ENCODE data around the gene MAPT.

The MAPT gene

DNA sequence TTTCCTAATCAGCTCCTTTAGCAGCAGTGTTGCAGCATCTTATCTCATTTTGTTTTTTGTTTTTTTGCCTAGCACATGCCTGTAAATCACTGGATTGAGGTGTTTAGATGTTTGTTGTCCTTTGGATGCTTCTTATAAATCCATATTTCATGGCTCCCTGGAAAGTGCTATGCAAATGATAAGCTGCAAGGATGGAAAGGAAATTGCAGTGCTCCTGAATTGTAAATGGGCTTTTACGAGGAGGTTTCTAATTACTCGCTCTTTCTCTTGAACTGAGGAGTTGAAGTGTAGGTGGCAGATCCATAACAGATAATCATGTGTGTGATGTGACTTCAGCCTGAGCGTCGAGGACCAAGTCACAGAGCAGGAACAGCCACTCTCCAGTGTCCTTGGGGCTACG, 45.0 kb downstream of the MAPT start:
- peaks cover 3% of the 10 kb centered on the region for H3K4me1 ChIP-seq (ENCODE audit: control insufficient read depth, insufficient read depth, low read depth, low read length)
- H3K9ac ChIP-seq (ENCODE audit: low read length): no peak overlapping the region
- H3K36me3 ChIP-seq (ENCODE audit: control insufficient read depth in 1 of 2, insufficient read depth in 2 of 2, low read depth in 1 of 2, low read length in 2 of 2): no peaks in the 10 kb centered on the region
- H2BK12ac ChIP-seq (ENCODE audit: low read length in 2 of 2): no peak overlapping the region
- H2BK15ac ChIP-seq (ENCODE audit: low read depth, poor library complexity, severe bottlenecking): no peak overlapping the region
- H3K4me3 ChIP-seq (ENCODE audit: insufficient read depth in 1 of 2, low read depth in 1 of 2, low read length in 2 of 2): no peak overlapping the region
- no peak overlapping the region for H2AFZ ChIP-seq (ENCODE audit: low read depth, low read length)
- no peak overlapping the region for H2AK5ac ChIP-seq (ENCODE audit: low read length, severe bottlenecking)
- H3K23ac ChIP-seq (ENCODE audit: low read length in 2 of 2): no peak overlapping the region
- H2BK5ac ChIP-seq (ENCODE audit: low read depth, low read length, poor library complexity, severe bottlenecking): no peak overlapping the region
- H4K91ac ChIP-seq (ENCODE audit: low read length): no peak overlapping the region
- H3K4me2 ChIP-seq (ENCODE audit: low read length, poor library complexity, severe bottlenecking): no peak overlapping the region
- H3K27ac ChIP-seq (ENCODE audit: low read length, poor library complexity, severe bottlenecking): no peak overlapping the region
- H4K8ac ChIP-seq (ENCODE audit: low read length): no peak overlapping the region
- DNase-seq: no peak
- H3K9me3 ChIP-seq (ENCODE audit: control insufficient read depth, low read length): no peaks in the 10 kb centered on the region
- H3K18ac ChIP-seq (ENCODE audit: low read depth in 1 of 2, low read length in 2 of 2): no peak overlapping the region
- H3K4ac ChIP-seq (ENCODE audit: low read depth in 1 of 2, low read length in 2 of 2): no peak overlapping the region
- whole genome bisulfite sequencing: 55% methylated on average over 5 of the region's 5 CpGs
- no peaks in the 10 kb centered on the region for H3K79me1 ChIP-seq (replicated peaks; ENCODE audit: low read length, poor library complexity, severe bottlenecking)
- no peak overlapping the region for H2BK120ac ChIP-seq (ENCODE audit: low read depth, low read length)
- no peak overlapping the region for H3K14ac ChIP-seq (ENCODE audit: low read length in 2 of 2)
- H3K27me3 ChIP-seq (ENCODE audit: control insufficient read depth in 1 of 2, insufficient read depth in 1 of 2, low read length in 2 of 2): peaks cover 66 to 78% of the 10 kb centered on the region in 2 experiments

DNA sequence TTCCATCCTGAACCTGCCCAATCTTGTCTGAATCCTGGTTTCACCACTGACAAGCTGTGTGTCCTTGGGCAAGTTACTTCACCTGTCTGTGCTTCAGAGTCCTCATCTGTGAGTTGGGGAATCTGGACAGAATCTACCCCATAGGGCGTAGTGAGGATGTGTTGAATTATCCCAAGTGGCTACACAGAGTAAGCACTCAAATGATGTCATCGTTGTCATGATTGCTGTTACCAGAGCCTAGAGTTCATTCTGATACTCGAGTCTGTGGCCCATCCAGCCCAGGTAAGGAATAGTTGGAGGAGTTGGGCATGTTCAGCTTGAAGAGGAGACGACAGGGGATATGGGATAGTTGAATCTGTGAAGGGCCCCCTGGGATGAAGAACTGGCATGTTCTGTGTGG, 45.9 kb downstream of the MAPT start:
- Histone ChIP-seq H2AK5ac (ENCODE audit: low read length, severe bottlenecking) (no peak overlapping the region), H4K8ac (ENCODE audit: low read length) (no peak overlapping the region), H3K27me3 (ENCODE audit: control insufficient read depth in 1 of 2, insufficient read depth in 1 of 2, low read length in 2 of 2) (peaks cover 68 to 77% of the 10 kb centered on the region in 2 experiments), H3K4ac (ENCODE audit: low read depth in 1 of 2, low read length in 2 of 2) (no peak overlapping the region), H3K9ac (ENCODE audit: low read length) (no peak overlapping the region), H3K23ac (ENCODE audit: low read length in 2 of 2) (no peak overlapping the region), H2BK12ac (ENCODE audit: low read length in 2 of 2) (no peak overlapping the region), H3K4me1 (ENCODE audit: control insufficient read depth, insufficient read depth, low read depth, low read length) (peaks cover 3% of the 10 kb centered on the region), H3K4me2 (ENCODE audit: low read length, poor library complexity, severe bottlenecking) (no peak overlapping the region), H3K79me1 (replicated peaks; ENCODE audit: low read length, poor library complexity, severe bottlenecking) (no peaks in the 10 kb centered on the region), H2BK15ac (ENCODE audit: low read depth, poor library complexity, severe bottlenecking) (no peak overlapping the region), H3K18ac (ENCODE audit: low read depth in 1 of 2, low read length in 2 of 2) (no peak overlapping the region), H3K4me3 (ENCODE audit: insufficient read depth in 1 of 2, low read depth in 1 of 2, low read length in 2 of 2) (no peak overlapping the region), H3K36me3 (ENCODE audit: control insufficient read depth in 1 of 2, insufficient read depth in 2 of 2, low read depth in 1 of 2, low read length in 2 of 2) (no peaks in the 10 kb centered on the region), H3K9me3 (ENCODE audit: control insufficient read depth, low read length) (no peaks in the 10 kb centered on the region), H2AFZ (ENCODE audit: low read depth, low read length) (no peak overlapping the region), H3K27ac (ENCODE audit: low read length, poor library complexity, severe bottlenecking) (no peak overlapping the region), H3K14ac (ENCODE audit: low read length in 2 of 2) (no peak overlapping the region), H4K91ac (ENCODE audit: low read length) (no peak overlapping the region), H2BK5ac (ENCODE audit: low read depth, low read length, poor library complexity, severe bottlenecking) (no peak overlapping the region), H2BK120ac (ENCODE audit: low read depth, low read length) (no peak overlapping the region)
- DNase-seq: no peak
- 80% methylated on average over 4 of the region's 4 CpGs for WGBS

DNA sequence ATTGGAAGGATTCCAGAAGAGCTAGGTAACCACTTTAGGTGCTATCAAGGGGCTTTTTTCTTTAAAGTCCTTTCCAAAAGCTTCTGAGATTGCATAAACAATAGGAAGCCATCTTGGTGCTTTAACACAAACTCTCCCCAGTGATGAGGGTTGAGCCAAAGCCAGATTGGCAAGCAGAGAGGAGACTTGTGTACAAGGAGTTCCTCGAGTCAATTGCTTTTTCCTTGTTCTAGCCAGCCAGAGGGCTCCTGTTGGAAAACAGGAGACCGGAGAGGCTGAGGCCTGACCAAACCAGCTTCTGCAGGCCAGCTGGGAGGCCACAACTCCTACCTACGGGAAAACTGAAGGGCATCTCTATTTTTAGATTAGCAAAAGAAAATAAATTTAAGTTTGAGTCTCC, 46.5 kb downstream of the MAPT start:
- Histone ChIP-seq H2BK120ac (ENCODE audit: low read depth, low read length) (no peak overlapping the region), H2AFZ (ENCODE audit: low read depth, low read length) (no peak overlapping the region), H3K4me3 (ENCODE audit: insufficient read depth in 1 of 2, low read depth in 1 of 2, low read length in 2 of 2) (no peak overlapping the region), H3K27me3 (ENCODE audit: control insufficient read depth in 1 of 2, insufficient read depth in 1 of 2, low read length in 2 of 2) (peaks cover 63 to 71% of the 10 kb centered on the region in 2 experiments), H2BK5ac (ENCODE audit: low read depth, low read length, poor library complexity, severe bottlenecking) (no peak overlapping the region), H3K27ac (ENCODE audit: low read length, poor library complexity, severe bottlenecking) (no peak overlapping the region), H3K9ac (ENCODE audit: low read length) (no peak overlapping the region), H3K36me3 (ENCODE audit: control insufficient read depth in 1 of 2, insufficient read depth in 2 of 2, low read depth in 1 of 2, low read length in 2 of 2) (no peaks in the 10 kb centered on the region), H2BK15ac (ENCODE audit: low read depth, poor library complexity, severe bottlenecking) (no peak overlapping the region), H3K18ac (ENCODE audit: low read depth in 1 of 2, low read length in 2 of 2) (no peak overlapping the region), H3K9me3 (ENCODE audit: control insufficient read depth, low read length) (no peaks in the 10 kb centered on the region), H4K91ac (ENCODE audit: low read length) (no peak overlapping the region), H3K14ac (ENCODE audit: low read length in 2 of 2) (no peak overlapping the region), H3K79me1 (replicated peaks; ENCODE audit: low read length, poor library complexity, severe bottlenecking) (no peaks in the 10 kb centered on the region), H2AK5ac (ENCODE audit: low read length, severe bottlenecking) (no peak overlapping the region), H3K23ac (ENCODE audit: low read length in 2 of 2) (no peak overlapping the region), H3K4me2 (ENCODE audit: low read length, poor library complexity, severe bottlenecking) (no peak overlapping the region), H3K4me1 (ENCODE audit: control insufficient read depth, insufficient read depth, low read depth, low read length) (peaks cover 3% of the 10 kb centered on the region), H4K8ac (ENCODE audit: low read length) (no peak overlapping the region), H2BK12ac (ENCODE audit: low read length in 2 of 2) (no peak overlapping the region), H3K4ac (ENCODE audit: low read depth in 1 of 2, low read length in 2 of 2) (no peak overlapping the region)
- no peak for DNase-seq
- WGBS: 70% methylated on average over 2 of the region's 3 CpGs

DNA sequence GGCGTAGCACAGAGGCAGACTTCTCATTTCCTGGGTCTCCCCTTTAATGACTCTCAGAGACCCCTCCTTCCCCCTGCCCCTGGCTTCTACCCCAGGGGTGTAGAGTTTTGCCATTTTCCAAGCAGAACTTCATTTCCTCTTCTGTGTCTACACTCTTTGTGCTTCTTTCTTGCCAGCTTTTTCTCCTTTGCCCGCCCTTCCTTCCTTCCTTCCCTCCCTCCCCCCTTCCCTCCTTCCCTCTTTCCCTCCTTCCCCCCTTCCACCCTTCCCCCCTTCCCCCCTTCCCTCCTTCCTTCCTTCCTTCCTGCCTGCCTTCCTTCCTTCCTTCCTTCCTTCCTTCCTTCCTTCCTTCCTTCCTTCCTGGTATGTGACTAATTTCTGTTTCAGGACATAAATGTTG, 47.0 kb downstream of the MAPT start:
- 77% methylated on average over 2 of the region's 2 CpGs for WGBS
- H4K8ac ChIP-seq (ENCODE audit: low read length): no peak overlapping the region

More for the DNA sequence above, 47.0 kb downstream of the MAPT start:
- Histone ChIP-seq H3K27ac (ENCODE audit: low read length, poor library complexity, severe bottlenecking) (no peak overlapping the region), H4K91ac (ENCODE audit: low read length) (no peak overlapping the region), H3K36me3 (ENCODE audit: control insufficient read depth in 1 of 2, insufficient read depth in 2 of 2, low read depth in 1 of 2, low read length in 2 of 2) (no peaks in the 10 kb centered on the region), H3K27me3 (ENCODE audit: control insufficient read depth in 1 of 2, insufficient read depth in 1 of 2, low read length in 2 of 2) (peaks cover 58 to 66% of the 10 kb centered on the region in 2 experiments), H2BK15ac (ENCODE audit: low read depth, poor library complexity, severe bottlenecking) (no peak overlapping the region), H3K14ac (ENCODE audit: low read length in 2 of 2) (no peak overlapping the region), H3K18ac (ENCODE audit: low read depth in 1 of 2, low read length in 2 of 2) (no peak overlapping the region), H3K79me1 (replicated peaks; ENCODE audit: low read length, poor library complexity, severe bottlenecking) (no peaks in the 10 kb centered on the region), H2AK5ac (ENCODE audit: low read length, severe bottlenecking) (no peak overlapping the region), H3K4ac (ENCODE audit: low read depth in 1 of 2, low read length in 2 of 2) (no peak overlapping the region), H2BK120ac (ENCODE audit: low read depth, low read length) (no peak overlapping the region), H3K4me2 (ENCODE audit: low read length, poor library complexity, severe bottlenecking) (no peak overlapping the region), H3K23ac (ENCODE audit: low read length in 2 of 2) (no peak overlapping the region), H3K4me3 (ENCODE audit: insufficient read depth in 1 of 2, low read depth in 1 of 2, low read length in 2 of 2) (no peak overlapping the region), H2BK12ac (ENCODE audit: low read length in 2 of 2) (no peak overlapping the region), H3K9ac (ENCODE audit: low read length) (no peak overlapping the region), H3K9me3 (ENCODE audit: control insufficient read depth, low read length) (no peaks in the 10 kb centered on the region), H2BK5ac (ENCODE audit: low read depth, low read length, poor library complexity, severe bottlenecking) (no peak overlapping the region), H3K4me1 (ENCODE audit: control insufficient read depth, insufficient read depth, low read depth, low read length) (peaks cover 3% of the 10 kb centered on the region), H2AFZ (ENCODE audit: low read depth, low read length) (no peak overlapping the region)
- DNase-seq: no peak
